ENCODE data around the gene ECHS1.

ECHS1 gene

DNA sequence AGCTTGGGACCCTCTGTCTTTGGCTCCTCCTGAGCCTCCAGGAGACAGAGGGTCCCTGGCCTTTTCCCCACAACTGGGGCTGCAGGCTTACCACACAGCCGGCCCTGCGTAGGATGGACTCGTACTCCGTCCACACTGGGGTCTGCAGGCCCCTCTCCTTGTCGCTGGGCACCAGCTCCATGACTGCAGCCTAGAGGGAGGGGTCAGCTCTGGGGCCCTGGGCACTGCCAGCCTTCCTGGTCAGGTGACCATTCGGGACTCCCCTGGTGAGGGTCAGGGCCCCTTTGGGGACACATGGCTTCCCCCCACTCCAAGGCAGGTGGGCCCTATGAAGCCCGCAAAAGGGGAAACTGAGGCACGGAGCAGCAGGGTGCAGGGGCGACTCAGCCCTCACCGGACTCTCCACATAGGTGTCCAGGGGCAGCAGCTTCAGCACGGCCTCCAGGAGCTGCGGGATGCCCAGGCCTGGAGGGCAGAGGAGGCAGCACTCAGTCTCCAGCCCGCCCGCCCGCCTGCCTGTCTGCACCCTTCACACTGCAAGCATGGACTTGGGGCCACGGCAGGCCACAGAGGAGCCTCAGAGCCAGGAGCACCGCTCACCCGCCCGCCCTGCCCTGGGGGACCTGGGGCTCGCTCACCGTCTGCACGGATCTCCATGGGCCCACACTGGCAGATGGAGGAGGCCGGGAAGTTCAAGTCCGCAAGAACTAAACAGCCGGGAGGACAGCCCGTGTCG is 16.4 kb downstream of the ECHS1 start:
- no peak for FAIRE-seq

DNA sequence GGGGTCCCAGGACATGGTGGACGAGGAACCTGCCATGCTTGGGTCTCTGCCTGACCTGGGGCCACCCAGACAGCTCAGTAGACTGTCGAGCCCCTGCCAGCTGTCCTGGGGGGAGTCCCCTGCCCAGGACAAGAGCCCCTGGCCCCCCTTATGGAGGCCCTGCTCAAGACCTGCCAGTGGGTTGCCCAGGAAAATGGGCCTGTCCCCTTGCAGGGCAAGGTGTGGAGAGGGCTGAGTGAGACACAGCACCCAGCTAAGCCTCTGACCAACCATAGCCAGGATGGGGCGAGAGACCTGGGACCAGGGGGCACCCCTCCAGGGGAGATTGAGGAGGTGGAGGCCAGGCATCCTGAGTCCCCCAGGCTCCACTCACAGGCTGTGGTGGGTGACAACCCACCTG is 17.2 kb downstream of the ECHS1 start:
- FAIRE-seq, result no peak

DNA sequence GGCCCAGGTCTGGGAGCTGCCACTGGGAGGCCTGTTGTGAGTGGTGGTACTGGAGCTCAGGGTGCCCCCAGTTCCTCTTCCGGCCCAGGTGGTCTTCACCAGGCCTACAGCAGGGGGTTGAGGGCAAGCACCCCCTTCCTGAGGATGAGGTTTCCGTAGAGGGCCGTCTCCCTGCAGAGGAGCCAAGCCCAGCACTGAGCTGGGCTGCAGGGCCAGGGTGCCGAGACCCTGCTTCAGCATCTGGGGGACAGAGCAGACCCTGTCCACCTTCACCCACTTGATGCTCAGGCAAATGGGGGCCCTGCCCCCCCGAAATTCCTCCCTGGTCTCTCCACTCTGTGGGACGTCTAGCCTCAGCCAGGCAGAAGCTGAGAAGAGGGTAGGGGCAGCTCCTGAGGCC is 17.9 kb downstream of the ECHS1 start:
- FAIRE-seq, result no peak

DNA sequence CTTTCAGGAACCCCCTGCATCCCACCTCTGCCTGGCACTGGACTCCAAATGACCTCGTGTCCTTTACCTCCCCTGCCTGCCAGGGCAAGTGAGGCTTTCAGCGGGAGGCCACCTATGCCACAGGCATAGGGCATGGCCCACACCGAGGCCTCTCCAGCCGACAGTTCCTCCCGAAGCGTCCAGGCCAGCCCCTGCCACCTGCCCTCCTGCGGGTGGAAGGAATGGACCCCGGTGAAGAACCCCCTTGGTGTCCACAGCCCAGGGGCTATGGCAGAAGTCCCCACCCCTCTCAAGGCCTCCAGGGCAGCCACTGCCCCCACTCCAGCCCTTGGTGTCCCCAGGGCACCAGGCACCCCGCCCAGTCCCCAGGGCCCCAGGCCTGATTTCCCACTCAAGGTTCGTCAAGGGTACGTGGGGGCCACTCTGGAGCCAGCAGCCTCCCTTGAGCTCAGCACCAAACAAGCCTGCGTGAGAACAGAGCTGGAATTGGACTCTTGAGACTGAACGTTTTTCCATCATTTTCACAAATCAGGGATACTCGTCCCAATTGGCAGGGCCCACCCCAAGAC is 18.4 kb downstream of the ECHS1 start:
- no peak for FAIRE-seq

DNA sequence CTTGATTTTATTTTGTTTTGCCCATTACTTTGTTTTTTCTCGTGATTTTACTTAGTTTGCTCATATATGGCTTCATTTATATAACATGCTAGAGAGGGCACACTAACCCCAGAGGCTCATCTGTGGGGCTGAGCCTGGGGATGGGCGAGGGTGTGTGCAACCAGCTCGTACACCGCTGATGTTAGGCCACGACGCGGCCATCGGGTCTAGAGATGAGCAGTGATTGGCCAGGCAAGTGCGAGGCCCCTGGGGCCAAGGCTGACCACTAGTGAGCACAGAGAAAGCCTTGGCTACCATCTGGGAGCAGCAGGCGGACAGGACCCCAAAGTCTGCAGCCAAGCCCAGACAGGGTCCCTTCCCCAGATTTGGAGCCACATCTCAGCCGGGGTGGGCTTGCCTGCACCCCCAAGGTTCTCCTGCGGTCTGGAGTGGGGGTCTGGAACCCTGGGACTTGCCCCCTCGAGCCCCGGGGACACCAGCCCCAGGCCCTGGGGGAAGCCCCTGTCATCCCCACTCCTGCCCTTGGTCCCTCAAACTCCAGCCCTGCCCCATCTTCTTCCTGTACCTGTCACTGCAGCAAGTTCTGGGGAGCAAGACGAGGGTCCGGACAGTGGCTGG is 19.1 kb downstream of the ECHS1 start:
- no peak for FAIRE-seq

DNA sequence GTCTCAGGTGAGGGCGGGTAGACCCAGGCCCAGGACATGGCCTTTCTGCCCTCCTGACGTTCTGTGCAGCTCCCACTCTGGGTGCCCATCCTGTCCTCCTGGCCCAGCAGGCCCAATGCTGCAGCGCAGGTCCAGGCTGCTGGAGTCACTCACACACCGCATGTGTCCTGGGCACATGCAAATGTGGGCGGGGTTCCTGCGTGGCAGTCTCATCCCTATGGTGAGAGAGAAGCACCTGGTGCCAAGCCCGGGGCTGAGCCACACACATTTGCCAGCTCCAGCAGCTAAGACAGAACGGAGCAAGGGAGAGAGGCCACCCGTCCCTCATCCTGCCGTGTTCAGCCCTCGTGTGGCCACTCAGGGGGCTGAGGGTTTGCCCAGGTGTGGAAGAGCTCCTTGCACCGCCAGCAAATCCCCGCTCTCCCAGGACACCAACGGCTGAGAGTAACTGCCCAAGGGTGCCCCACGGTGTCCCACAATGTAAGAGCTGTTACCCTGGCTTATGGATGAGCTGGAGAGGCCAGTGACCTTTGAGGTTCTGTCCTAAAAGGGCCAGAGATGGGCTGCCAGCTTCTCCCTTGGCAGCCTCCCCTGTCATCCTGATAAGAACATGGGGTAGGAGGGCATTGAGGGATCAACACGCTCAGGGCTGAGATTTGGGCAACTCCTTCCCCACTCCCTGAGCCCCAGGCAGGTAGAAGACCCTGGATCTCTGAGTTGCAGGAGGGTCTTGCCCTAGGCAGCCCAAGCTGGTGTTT is 19.8 kb downstream of the ECHS1 start:
- FAIRE-seq, result no peak

DNA sequence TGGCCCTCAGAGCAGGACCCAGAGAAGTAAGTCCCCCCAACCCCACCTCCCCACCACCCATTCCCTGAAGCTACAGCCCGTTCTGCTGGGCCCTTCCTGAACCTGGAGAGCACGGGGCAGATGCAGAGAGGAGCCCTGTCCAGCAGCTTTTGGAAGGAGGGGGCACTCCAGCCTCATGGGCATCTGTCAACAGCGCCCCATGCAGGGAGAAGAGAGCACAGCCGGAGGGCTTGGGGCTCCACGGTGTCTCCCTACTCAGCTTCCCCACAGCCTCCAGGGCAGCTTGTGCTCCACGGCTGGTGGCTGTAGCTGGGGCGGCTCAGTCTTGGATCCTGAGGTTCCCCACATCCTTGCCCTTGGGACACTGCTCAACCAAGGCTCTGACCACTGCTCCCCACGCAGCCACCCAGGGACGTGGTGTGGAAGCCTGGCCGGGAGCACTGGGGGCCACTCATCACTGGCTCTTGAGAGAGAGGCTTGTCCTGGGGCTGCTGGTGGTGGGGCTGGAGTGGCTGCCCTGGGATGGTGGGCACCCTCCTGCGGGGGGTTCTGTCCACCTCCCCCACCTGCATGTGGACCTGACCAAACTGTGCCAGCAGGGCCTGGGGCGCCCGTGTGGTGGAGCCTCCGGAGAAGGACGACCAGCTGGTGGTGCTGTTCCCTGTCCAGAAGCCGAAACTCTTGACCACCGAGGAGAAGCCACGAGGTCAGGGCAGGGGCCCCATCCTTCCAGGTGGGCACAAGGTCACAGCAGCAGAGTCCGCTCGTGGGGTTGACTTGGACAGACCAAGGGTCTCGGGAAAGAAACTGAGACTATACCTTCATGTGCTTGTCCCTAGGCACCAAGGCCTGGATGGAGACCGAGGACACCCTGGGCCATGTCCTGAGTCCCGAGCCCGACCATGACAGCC is 21.5 kb downstream of the ECHS1 start:
- no peak for FAIRE-seq

DNA sequence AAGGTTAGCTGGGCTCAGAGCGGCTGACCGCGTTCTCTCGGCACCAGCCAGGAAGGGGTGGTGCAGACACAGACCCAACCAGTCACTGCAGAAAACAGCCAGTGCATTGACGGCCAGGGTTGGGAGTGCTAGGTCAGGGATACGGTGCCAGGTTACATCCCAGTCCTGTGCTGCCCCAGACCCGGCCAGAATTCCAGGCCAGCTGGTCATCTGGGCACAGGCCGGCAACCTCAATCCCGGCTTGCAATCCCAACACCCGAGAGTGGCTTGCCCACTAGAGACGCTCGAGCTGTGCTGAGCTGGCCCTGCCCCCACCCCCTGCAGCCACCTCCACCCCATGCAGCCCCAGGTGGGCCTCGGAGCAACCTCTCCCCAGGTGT is 22.2 kb downstream of the ECHS1 start:
- FAIRE-seq, result no peak

DNA sequence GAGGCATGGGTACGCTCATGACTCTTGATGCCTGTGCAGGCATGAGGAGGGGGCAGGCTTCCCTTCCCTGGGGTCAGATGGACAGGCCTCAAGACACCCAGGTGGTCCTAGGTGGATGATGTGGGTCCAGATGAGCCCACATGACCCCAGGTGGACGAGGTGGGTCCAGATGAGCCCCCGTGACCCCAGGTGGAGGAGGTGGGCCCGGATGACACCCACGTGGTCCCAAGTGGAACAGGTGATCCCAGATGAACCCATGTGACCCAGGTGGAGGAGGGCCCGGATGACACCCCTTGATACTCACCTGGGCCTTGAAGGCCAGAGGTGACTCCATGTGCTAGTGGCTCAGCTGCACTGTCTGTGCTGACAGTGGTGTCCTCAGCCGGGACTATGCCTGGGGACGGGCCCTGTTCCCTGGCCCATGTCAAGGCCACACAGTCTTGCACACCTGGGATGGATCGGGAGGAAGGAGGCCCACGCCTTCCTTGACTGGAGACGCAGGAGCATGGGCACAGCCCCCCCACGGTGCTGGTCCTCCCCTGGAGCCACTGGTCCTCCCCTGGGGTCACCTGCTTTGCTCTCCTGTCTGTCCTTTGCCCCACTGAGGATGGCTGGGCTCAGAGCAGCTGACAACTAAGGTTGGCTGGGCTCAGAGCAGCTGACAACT is 22.7 kb downstream of the ECHS1 start:
- no peak for FAIRE-seq

DNA sequence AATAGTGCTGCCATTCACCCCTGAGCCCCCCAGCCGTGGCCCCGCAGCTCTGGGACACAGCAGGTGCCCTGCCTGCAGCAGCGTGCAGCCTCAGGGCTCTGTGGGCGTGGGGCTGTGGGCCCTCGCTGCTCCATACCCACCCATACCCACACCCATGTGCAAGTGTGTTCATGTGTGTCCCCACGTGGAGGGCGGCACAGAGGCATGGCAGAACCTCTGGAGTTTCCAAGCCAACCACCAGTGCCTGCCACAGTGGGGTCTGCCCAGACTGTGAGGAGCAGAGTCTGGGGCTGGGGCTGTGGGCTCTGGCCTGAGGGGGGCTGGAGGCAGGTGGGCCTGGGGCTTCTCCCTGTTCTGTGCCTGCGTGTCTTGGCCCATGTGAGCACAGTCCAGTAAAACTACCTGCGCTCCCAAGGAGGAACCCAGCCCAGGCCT is 23.6 kb downstream of the ECHS1 start:
- FAIRE-seq, result no peak

DNA sequence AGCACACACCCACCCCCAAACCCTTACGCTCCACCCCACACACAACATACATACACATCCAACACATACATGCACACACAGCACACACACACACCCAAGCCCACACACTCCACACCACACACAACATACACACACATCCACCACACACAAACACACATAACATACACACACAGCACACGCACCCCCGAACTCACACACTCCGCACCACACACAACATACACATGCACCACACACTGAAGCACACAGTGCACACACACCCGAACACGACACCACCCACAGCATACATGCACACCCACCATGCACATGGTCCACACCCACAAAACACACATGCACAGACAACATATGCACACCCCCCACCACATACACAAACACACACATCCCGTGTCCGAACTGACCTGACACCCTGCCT is 24.0 kb downstream of the ECHS1 start:
- FAIRE-seq, result no peak

DNA sequence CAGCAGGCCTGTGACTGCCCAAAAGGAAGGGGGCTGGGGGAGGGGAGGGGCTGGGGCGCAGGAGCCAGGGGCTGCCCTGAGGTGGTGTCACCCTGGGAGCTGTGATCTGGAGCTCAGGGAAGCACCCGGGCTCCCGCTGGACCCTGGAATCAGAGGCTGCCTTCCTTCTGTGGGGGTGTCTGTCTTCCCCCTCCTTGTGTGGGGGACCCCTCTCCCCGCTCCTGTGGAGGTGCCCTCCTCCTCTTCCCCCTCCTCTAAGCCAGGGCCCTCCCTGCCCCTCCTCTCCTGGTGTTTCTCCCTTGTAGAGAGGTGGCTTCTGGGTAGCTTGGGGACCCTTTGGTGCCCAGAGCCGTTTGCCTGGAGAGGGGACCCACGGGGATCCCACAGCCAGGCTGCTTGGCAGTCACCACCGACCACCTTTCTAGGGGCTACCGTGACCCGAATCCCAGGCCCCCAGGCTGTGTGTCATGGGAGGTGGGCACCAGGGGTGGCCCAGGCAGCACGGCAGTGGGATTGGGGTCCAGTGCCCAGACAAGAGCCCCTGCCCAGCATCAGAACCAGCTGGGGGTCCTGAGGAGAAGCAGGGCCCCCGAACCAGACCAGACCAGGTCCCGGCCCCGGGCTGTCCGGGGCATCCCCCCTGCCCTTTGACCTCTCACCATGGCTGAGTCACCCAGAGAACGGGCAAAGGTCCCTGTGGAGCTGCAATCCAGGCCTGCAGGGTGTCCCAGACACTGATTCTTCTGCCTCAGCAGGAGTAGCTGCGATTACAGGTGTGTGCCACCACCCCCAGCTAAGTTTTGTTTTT is 25.2 kb downstream of the ECHS1 start:
- no peak for FAIRE-seq

DNA sequence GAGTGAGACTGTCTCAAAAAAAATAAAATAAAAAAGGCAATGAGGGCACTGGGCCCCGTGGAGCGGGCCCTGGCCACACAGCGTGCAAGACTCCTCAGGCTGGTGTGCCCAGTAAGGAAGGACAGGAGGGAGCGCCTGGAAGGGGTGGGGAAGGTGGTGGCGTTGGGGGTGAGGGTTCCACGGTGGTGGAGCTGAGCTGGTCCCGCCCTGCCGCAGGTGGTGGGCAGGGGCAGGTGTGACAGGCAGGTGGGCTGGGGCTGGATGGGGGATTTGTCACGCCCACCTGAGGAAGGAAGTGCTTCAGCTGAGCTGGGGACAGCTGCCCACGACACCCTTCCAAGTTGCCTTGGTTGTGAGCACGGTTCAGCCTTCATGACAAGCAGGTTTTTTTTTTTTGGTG is 26.7 kb downstream of the ECHS1 start:
- FAIRE-seq, result no peak

DNA sequence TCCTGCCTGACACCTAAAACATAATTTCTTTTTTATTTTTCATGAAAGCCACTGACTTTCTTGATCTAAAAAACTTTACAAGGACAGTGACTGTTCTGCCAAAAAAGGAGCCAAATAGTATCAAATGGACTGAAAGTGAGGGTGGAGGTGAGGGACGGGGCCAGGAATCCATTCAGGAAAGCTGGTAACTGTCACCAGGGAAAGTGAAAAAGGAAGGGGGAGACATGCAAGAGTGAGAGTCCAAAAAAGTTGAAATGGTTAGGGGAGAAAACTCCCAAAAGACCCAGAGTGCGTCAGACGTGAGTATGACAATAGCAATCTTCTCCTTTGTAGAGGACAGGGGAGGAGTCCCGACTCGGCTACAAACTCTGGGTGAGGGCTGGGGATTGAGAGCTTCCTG is 28.9 kb downstream of the ECHS1 start:
- no peak for FAIRE-seq

DNA sequence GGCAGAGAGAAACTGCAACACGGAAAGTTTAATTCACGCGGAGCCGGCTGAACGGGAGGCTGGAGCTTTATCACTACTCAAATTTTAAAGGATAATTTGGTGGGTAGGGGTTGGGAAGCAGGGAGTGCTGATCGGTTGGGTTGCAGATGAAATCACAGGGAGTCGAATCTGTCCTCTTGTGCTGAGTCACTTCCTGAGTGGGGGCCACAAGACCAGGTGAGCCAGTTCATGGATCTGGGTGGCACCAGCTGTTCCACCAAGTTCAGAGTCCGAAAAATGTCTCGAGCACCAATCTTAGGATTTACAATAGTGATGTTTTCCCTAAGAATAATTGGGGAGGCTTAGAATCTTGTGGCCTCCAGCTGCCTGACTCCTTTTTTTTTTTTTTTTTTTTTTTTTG is 29.6 kb downstream of the ECHS1 start:
- FAIRE-seq, result no peak

DNA sequence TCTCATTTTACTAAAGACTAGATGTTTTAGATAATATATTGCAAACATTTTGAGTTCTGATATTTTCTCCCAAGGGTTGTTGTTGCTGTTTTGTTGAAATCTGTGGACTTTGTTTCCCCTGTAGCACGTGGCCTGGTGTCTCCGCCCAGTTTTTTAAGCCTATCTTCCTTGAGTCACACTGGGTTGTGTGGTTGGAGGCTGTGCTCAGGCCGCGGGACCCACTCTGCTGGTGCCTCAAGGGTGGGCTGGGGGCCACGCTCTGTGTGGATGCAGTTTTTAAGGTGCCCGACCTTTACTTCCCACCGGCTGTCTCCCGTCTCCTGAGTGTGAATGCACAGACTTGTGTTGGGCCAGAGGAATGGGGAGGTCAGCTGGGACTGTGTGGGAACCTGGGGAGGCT is 30.2 kb downstream of the ECHS1 start:
- FAIRE-seq, result no peak

DNA sequence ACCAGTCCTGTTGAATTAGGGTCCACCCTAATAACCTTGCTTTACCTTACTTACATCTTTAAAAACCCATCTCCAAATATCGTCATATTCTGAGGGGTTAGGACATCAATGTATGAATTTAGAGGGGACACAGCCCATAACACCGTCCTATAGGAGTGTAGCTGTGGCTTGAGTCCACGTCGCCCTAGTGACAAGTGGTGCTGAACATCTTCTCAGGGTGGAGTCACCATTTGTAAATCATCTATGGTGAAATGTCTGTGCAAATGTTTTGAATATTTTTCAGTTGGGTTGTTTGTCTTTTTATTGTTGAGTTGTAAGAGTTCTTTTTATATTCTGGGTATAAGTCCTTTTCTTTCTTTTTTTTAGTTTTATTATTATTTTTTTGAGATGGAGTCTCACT is 31.2 kb downstream of the ECHS1 start:
- no peak for FAIRE-seq

DNA sequence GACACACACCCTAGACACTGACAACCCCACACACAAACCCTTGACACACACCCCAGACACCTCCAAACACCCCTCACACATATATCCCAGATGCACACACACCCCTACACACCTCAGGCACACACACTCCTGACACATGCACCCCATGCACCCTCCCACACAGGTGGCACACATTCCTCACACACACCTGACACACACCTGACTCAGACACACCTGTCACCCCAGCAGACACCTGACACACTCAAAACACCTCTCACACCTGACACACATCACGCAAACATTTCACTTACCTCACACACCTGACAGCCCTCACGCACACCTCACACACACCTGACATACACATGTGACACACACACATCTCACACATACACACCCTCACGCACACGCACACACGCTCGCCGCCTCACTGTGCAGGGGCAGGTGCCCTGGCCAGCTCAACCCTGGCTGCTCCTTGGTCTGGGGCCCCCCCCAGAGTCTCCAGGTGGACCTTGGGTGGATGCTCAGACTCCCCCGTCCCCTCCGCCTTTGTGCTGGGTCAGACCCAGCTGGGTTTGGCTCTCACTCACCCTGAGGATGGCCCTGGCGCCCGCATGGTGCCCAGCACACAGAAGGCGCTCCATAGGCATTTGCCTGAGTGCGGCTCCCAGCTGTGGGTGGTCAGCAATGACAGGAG is 33.3 kb downstream of the ECHS1 start:
- no peak for FAIRE-seq

DNA sequence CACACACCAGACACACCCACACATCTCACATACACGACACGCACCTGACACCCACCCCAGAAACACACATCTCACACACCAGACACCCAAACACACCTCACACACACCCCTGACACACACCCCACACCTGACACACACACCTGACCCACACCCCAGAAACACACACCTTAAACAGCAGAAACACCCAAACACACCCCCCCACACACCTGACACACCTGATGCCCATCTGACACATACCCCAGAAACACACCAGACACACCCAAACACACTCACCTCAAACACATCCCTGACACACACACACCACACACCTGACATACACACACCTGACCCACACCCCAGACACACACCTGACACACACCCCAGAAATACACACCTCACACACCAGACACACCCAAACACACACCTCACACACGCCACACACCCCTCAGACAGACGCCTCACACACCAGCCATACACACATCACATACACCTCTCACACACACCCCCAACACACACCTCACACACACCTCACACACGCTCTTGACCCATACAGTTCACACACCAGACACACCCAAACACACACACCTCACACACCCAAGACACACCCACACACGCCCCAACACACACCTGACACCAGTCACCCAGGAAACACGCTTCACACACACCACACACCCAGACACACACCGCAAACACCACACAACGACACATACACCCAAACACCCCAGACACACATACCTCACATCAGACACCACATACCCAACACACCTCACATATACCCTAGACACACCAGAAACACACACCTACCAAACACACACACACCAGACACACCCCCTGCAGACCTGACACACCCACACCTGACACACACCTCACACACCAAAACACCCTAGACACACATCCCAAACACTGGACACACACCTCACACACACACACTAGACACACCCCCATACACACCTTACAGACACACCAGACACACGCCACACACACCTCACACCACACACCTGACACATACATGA is 34.8 kb downstream of the ECHS1 start:
- no peak for FAIRE-seq

DNA sequence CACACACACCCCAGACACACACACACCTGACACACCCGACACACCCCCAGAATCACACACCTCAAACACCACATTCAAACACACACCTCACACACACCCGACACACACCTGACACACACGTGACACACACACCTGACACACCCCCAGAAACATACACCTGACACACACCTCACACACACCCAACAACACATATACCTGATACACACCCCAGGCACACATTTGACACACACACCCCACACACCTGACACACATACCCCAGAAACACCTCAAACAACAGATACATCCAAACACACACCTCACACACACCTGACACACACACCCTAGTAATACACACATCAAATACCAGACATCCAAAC is 35.8 kb downstream of the ECHS1 start:
- FAIRE-seq, result no peak
